Fibroblast of the conjunctiva (primary cell): ENCODE measurements around the gene OS9.

Experiments used
- DNase-seq: peaks from one replicate; pipeline ENCODE4 v3.0.0-alpha.2; 2010; ENCODE audit warnings: low read depth

Gene OS9

DNA sequence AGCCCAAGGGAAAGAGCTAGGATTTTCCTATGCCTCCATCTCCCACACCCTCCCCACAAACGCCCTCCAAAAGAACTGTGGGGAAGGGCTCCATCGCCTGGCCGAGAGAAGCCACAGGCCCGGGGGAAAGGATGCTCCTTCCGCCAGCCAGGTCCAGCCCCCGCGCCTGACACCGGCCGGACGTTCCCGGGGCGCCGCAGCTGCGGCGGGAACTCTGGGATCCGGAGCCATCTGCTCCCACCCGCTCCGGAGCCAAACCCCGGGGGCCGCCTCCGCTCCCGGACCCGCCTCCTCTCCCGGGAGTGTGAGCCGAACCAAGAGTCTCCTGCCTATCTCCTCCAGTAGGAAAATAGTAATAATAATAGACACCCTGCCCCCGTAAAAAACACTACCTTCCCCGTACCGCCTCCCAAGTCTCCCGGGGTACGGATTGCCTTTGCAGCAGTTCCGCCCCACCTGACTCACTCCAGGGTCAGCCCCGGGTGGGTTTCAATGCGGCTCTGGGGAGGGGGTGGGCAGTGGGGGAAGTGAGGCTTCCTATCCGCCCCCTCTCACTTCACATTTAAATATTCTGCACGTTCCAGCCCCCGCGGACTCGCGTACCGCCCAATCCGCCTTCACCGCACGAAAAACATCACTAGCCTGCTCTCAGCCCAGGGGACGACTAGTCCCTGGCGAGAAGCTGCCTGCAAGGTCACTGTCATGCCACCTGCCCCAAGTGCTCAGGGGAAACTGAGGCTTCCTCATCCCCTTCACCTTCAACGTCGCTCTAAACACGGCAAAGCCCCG lies 42.2 kb downstream of the OS9 start:
- DNase-seq: no peak

- no peak for DNase-seq
These were observed 43.0 kb downstream of the OS9 start for GRCh38 chr12:57736741-57737466.

- no peak for DNase-seq
These were observed 43.8 kb downstream of the OS9 start for GRCh38 chr12:57737467-57738460.

DNA sequence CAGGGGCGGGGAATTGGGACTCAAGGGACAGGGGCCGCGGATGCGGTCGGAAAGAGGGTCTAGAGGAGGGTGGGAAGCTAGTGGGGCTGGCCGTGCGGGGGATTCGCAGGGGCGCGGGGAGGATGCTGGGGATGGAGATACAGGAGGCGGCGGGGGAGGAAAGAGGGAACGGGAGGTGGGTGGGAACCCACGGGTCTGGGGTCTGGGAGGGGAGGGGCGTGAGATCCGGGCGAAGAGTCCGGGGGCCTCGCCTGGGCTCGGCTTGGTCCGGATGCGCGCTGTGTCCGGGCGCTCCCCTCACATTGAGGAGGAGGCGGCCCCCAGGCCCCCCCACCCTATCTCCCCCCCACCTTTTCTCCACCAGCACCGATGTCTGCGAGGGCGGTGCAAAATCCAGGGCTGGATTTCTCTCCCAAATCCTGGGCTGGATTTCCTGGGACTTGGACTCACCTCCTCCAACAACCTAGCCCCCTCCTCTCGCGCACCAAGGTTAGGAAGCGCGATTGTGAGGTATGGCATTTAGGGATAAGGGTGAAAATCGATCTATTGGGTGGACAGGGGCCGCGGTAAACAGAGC lies 44.8 kb downstream of the OS9 start, which contains the start of gene AGAP2:
Gene AGAP2 (minus strand): TSS at position 82 of the 577 bp plus-strand sequence. CDS start 496 bp downstream, outside the sequence.
- no peak for DNase-seq

DNA sequence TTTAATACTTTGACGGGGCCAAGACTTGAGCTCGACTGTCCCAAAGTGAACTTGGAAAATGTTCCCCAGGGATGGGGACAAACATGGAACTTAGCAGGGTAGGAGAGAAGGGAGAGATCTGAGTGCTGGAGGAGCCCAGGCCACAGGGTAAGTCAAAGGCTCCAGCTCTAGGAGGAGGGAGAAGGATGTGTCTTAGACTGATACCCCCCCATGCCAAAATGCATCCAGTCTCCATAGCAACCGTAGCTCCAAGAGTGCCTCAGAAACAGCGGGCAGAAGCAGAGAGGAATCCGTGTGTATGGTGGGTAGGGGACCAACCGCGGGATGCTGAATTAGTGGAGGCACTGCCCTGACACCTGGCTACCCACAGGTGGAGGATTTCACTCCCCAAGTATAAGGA lies 45.5 kb downstream of the OS9 start:
- DNase-seq: no peak

DNA sequence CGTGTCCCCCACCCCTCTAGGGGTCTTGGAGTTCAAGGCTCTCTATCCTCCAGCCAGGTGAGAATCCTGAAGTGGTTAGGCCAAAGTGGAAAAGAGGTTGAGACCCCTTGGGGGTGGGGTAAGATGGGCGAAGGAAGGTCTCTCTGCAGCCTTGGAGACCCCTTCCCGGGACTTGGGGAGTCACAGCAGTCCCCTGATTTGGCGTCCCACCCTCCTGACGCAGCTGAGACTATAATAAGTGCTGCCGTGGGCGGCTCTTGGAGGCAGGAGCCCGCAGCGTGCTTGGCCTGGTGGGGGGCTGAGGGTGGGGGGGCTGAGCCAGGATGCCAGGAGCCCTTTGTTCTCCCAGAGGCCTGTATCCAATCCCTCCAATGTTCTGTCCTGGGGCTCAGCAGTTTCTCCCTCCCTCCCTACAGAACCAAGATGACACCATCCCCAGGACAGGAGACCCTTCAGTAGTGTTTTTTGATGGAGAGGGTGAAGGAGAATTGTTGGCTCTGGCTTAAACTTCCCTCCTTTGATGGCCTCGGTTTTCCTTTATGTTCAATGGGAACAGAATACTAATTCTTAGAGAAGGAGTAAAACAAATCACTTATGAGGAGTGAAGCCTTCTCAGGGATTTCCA lies 46.1 kb downstream of the OS9 start:
- DNase-seq: no peak

DNA sequence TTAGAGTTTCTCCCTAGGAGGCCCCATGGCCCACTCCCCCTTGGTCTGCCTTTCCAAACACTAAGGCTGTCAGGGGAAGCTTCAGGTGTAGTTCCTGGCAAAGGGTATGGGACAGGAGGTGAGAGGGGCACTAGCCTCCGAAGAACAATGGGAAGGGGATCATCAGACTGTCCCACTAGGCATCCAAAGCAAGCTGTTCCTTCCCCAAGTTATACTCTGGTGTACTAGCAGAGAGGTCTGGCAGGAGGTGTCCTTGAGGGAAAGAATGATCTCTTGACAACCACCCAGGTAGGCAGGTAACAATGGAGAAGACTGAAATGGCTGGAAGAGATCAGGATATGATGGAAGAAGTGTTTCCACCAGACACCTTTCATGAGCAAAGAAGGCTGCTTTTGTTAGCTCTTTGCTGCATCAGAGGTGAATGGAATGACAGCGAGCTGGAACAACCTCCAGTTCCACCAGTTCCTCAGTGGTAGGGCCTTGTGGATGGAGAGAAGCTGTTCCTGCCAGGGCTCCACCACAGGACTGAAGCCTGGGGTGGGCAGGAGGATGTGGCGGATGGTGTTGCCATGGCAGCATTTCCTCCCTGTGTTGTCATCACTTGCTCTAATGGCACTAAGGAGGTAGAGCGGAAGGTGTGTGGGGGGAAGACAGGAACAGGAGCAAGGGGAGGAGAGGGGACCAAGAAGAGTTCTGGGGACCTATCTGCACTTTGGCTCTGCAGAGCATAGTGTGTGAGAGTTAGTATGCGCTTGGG lies 46.9 kb downstream of the OS9 start:
- no peak for DNase-seq

GRCh38 chr12:57741413-57741789 lies 47.5 kb downstream of the OS9 start:
- DNase-seq: no peak

GRCh38 chr12:57741844-57742738 lies 48.2 kb downstream of the OS9 start:
- no peak for DNase-seq

GRCh38 chr12:57743769-57744168 lies 49.8 kb downstream of the OS9 start:
- no peak for DNase-seq

DNA sequence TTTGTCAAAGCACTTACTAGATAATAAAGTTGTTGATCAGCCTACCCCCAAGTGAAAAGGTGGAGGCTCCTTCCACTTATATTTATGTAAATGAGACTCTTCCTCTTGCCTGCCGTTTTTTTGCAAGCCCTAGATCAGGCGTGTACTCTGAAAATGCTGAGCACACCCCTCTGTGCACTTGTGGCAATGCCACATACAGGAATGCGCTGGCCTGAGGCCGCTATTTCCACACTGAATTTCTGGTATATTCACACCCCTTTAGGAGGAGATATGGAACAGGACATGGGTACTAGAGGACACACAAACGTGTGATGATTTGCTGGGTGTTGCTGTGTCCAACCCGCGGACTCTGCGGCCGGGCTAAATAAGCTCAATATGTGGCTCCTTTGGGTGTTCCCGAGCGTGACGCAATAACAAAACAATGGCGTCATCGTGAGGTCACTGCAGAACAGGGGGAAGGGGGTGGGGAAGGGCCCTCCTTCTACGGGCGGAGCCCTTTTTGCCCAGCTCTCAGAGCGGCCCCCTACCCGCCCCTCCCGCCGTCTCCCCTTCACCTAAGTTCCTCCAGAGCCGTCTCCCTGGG lies 50.4 kb downstream of the OS9 start:
- DNase-seq: peak; percentile 77

DNA sequence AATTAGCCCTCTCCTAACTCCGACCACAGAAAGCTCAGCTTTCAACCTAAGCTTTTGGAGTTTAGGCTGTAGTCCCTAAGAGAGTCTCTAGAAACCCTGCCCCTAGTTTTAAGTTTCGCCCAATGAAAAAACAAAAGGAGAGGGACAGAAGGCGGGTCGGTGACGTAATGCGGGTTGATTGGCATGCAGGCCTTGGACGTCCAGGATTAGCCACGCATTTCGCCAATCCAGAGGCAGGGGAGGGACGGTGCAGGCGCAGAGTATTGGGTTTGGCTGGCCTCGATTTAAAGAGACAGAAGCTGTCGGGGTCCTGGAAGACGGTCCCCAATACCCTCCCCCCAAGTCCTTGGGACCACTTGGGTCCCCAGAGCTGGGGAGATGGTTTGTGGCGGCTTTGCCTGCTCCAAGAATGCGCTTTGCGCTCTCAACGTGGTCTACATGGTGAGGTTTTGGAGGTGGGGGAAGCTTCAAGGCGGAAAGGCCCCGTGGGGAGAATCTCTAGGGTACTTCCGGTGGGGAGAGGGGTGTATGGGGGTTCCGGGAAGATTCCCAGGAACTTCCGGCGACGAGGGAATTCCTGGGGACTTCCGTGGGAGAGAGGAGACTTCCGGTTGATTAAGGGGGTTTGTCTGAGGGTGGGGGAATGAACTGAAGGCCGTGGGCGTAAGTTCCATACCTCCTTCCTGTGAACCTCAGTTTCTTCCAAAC lies 51.0 kb downstream of the OS9 start, which contains the start of gene TSPAN31:
Gene TSPAN31 (plus strand): TSS at position 263 of the 708 bp plus-strand sequence. CDS start 116 bp downstream, at position 379.
- DNase-seq: peak; percentile 98

- no peak for DNase-seq
These were observed 51.6 kb downstream of the OS9 start for GRCh38 chr12:57745485-57745881.

DNA sequence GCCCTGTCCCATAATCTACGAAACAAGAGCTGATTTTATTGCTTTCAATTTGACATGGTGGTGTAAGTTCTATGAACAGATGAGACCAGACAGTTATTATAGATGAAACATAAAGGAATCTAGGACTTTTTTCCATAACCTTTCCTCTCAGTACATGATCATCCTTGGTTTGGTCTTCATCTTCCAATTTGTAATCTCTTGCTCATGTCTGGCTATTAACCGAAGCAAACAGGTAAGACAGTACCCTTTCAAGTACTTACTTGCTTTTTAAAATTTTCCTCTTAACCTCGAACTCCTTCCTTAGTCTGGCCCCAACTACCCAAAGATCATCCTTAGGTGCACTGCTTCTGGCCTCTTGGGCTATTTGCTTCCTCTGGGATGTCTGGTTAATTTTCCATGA lies 52.1 kb downstream of the OS9 start:
- no peak for DNase-seq

DNA sequence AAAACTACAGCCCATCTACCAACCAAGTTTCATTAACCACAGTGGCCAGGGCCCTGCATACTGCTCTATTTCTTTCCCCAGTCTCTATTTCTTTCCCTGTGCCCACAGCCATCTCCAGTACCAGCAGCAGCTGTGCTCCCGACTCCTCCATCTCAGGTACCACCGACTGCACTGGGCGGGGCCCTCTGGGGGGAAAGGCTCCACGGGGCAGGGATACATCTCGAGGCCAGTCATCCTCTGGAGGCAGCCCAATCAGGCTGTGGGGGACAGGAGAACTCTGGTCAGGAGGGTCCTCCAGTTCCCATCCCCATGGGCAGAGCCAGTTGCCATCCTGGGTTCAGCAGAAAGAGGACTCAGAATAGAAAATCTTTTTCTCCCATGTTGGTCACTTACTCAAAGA lies 55.1 kb downstream of the OS9 start:
- no peak for DNase-seq

GRCh38 chr12:57750561-57751431 lies 56.9 kb downstream of the OS9 start:
- no peak for DNase-seq

DNA sequence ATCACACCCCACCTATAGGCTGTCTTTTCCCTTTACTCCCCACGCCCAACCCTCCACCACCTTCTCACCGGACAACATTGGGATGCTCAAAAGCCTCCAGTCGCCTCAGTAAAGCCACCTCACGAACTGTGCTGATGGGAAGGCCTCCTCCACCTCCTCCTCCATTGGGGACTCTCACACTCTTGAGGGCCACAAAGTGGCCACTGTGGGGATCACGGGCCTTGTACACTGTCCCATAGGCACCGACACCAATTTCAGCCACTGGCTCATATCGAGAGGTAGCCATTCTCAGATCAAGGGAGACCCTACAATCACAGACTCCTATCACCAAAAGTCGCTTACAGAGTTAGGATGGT lies 57.5 kb downstream of the OS9 start:
- DNase-seq: no peak
